GM23338 (cell line): Measurements from ENCODE around the gene NIPSNAP2. TPM values are rescaled to one million over a fixed set of nuclear protein-coding genes. Genes with fewer than 3 reads are reported as not detected.

Source experiments
- ATAC-seq: fragments of 200-7000 bp; cut with Tn5 transposase; 3 replicates; pipeline ENCODE4 v1.9.1; 2020
- DNase-seq: peaks from one replicate; pipeline ENCODE4 v3.0.0-alpha.2; 2015; ENCODE audit warnings: low spot score
- H2AFZ ChIP-seq: fragments of 200-600 bp; sonication (generic); 2 replicates; pipeline ENCODE4 v1.8.0; 2016; ENCODE audit warnings: antibody characterized with exemption, mild to moderate bottlenecking, moderate library complexity
- H3F3A ChIP-seq: fragments of 200-600 bp; sonication (generic); replicated peaks from 2 replicates; pipeline ENCODE4 v1.8.0; 2017; ENCODE audit warnings: antibody characterized with exemption, mixed run types, low read depth
- H3K27ac ChIP-seq: fragments of 200-600 bp; sonication (generic); 2 replicates; pipeline ENCODE4 v1.6.1; 2016; ENCODE audit warnings: low read depth
- H3K27me3 ChIP-seq: fragments of 200-600 bp; sonication (generic); 2 replicates; pipeline ENCODE4 v1.8.0; 2016; ENCODE audit warnings: mild to moderate bottlenecking, mixed run types, moderate library complexity; ENCODE audit not compliant: insufficient read depth
- H3K36me3 ChIP-seq: fragments of 200-600 bp; sonication (generic); 2 replicates; pipeline ENCODE4 v1.8.0; 2016; ENCODE audit warnings: mild to moderate bottlenecking; ENCODE audit not compliant: insufficient read depth
- H3K4me1 ChIP-seq: fragments of 200-600 bp; sonication (generic); 2 replicates; pipeline ENCODE4 v1.8.0; 2016; ENCODE audit warnings: mild to moderate bottlenecking, moderate library complexity; ENCODE audit not compliant: insufficient read depth
- H3K4me2 ChIP-seq: fragments of 200-600 bp; sonication (generic); 2 replicates; pipeline ENCODE4 v1.7.1; 2017; ENCODE audit warnings: mixed run types
- H3K4me3 ChIP-seq: fragments of 200-600 bp; sonication (generic); 2 replicates; pipeline ENCODE4 v1.6.1; 2016; ENCODE audit warnings: mixed run types
- H3K79me2 ChIP-seq: fragments of 200-600 bp; sonication (generic); replicated peaks from 2 replicates; pipeline ENCODE4 v1.8.0; 2017; ENCODE audit warnings: mild to moderate bottlenecking; ENCODE audit not compliant: insufficient read depth
- H3K9me2 ChIP-seq: fragments of 200-600 bp; sonication (generic); 2 replicates; pipeline ENCODE4 v1.8.0; 2017; ENCODE audit not compliant: insufficient read depth
- H4K20me1 ChIP-seq: fragments of 200-600 bp; sonication (generic); replicated peaks from 2 replicates; pipeline ENCODE4 v1.8.0; 2017; ENCODE audit warnings: mild to moderate bottlenecking; ENCODE audit not compliant: insufficient read depth
- H3K27ac Mint-ChIP-seq: 2 replicates; pipeline ENCODE4 v1.8.0; 2020; ENCODE audit warnings: inconsistent platforms, mild to moderate bottlenecking, moderate library complexity, mixed read lengths
- H3K27me3 Mint-ChIP-seq: 3 replicates; pipeline ENCODE4 v1.8.0; 2022; ENCODE audit warnings: low read depth, mild to moderate bottlenecking, moderate library complexity, mixed read lengths, inconsistent platforms; ENCODE audit not compliant: insufficient read depth, poor library complexity
- H3K36me3 Mint-ChIP-seq: 3 replicates; pipeline ENCODE4 v1.8.0; 2021; ENCODE audit warnings: low read depth, mild to moderate bottlenecking, inconsistent platforms, moderate library complexity, mixed read lengths
- H3K4me1 Mint-ChIP-seq: 3 replicates; pipeline ENCODE4 v1.8.0; 2020; ENCODE audit warnings: mild to moderate bottlenecking, inconsistent platforms, mixed read lengths
- H3K4me3 Mint-ChIP-seq: 3 replicates; pipeline ENCODE4 v1.8.0; 2021; ENCODE audit warnings: moderate library complexity, mild to moderate bottlenecking, inconsistent platforms, mixed read lengths
- H3K9me3 Mint-ChIP-seq: 3 replicates; pipeline ENCODE4 v1.8.0; 2020; ENCODE audit warnings: moderate library complexity, mild to moderate bottlenecking, inconsistent platforms, mixed read lengths
- CREB1 ChIP-seq: fragments of 250-450 bp; sonication (Bioruptor Pico); IDR thresholded peaks from 2 replicates; pipeline ENCODE4 v1.5.0; 2020; ENCODE audit warnings: low read depth, mild to moderate bottlenecking, moderate library complexity
- CTCF ChIP-seq, 2 experiments: fragments of 200-600 bp in 1 of 2; sonication (generic) in 1 of 2; conservative IDR thresholded peaks; 2 replicates each; pipeline versions ENCODE4 v1.5.1 to v1.6.1; 2016 to 2017; ENCODE audit warnings: antibody characterized with exemption in 2 of 2, low read depth in 2 of 2, mild to moderate bottlenecking in 2 of 2, moderate library complexity in 1 of 2
- ETS1 ChIP-seq: IDR thresholded peaks from 2 replicates; pipeline ENCODE4 v1.6.1; 2016; ENCODE audit warnings: antibody characterized with exemption
- EZH2 ChIP-seq: fragments of 200-600 bp; sonication (generic); IDR thresholded peaks from one replicate; pipeline ENCODE4 v1.8.0; 2017; ENCODE audit warnings: antibody characterized with exemption, mild to moderate bottlenecking, low read depth; ENCODE audit not compliant: unreplicated experiment
- EZH2phosphoT487 ChIP-seq: fragments of 200-600 bp; sonication (generic); IDR thresholded peaks from one replicate; pipeline ENCODE4 v1.8.1; 2018; ENCODE audit warnings: antibody characterized with exemption; ENCODE audit not compliant: unreplicated experiment
- JUNB ChIP-seq: IDR thresholded peaks from one replicate; pipeline ENCODE4 v1.6.1; 2016; ENCODE audit warnings: antibody characterized with exemption; ENCODE audit not compliant: unreplicated experiment
- NANOG ChIP-seq: IDR thresholded peaks from 2 replicates; pipeline ENCODE4 v1.6.1; 2016; ENCODE audit warnings: antibody characterized with exemption, borderline replicate concordance
- POLR2AphosphoS5 ChIP-seq: IDR thresholded peaks from 2 replicates; pipeline ENCODE4 v1.6.1; 2016; ENCODE audit warnings: antibody characterized with exemption, low read depth
- REST ChIP-seq: IDR thresholded peaks from one replicate; pipeline ENCODE4 v1.6.1; 2018; ENCODE audit warnings: antibody characterized with exemption; ENCODE audit not compliant: unreplicated experiment
- STAT1 ChIP-seq: IDR thresholded peaks from one replicate; pipeline ENCODE4 v1.6.1; 2016; ENCODE audit warnings: antibody characterized with exemption; ENCODE audit not compliant: unreplicated experiment
- ZNF114 ChIP-seq: fragments of 250-450 bp; sonication (Bioruptor Pico); IDR thresholded peaks from 2 replicates; pipeline ENCODE4 v1.5.0; 2020; ENCODE audit warnings: mild to moderate bottlenecking, moderate library complexity
- ZNF331 ChIP-seq: fragments of 250-450 bp; sonication (Bioruptor Pico); IDR thresholded peaks from 2 replicates; pipeline ENCODE4 v1.5.0; 2020; ENCODE audit warnings: low read depth, mild to moderate bottlenecking, moderate library complexity
- ZNF462 ChIP-seq: fragments of 250-450 bp; sonication (Bioruptor Pico); IDR thresholded peaks from 2 replicates; pipeline ENCODE4 v1.5.0; 2020; ENCODE audit warnings: mild to moderate bottlenecking, moderate library complexity
- polyA plus RNA-seq: library from polyadenylated mRNA; unstranded; fragments of >200 nt; fragmentation: Nextera tagmentation; extraction: Ambion mirVana; gene quantifications from 2 replicates; pipeline ENCODE4 v1.2.1, GENCODE V29; 2016
- total RNA-seq: library from RNA; depleted of rRNA; stranded (reverse); fragments of >200 nt; shearing (Covaris generic); gene quantifications from 2 replicates; pipeline ENCODE4 v1.2.3, GENCODE V29; 2014

NIPSNAP2 gene
- total and polyA plus RNA-seq, 2 experiments from 2014 or later, result 29.8 to 30.5 TPM

- Mint-ChIP-seq H3K9me3 (no peaks in the 10 kb centered on the region), H3K4me3 (no peak overlapping the region), H3K27me3 (no peaks in the 10 kb centered on the region), H3K36me3 (peaks cover 35% of the 10 kb centered on the region), H3K4me1 (no peaks in the 10 kb centered on the region), H3K27ac (no peak overlapping the region)
- ATAC-seq, result no peak
- Histone ChIP-seq H3K27me3 (no peaks in the 10 kb centered on the region), H3K9me2 (no peaks in the 10 kb centered on the region), H3K27ac (no peak overlapping the region), H3F3A (no peaks in the 10 kb centered on the region), H3K4me3 (no peak overlapping the region), H3K4me1 (no peaks in the 10 kb centered on the region), H3K79me2 (no peaks in the 10 kb centered on the region; the same call in 1 of the 2 replicates), H4K20me1 (no peaks in the 10 kb centered on the region; the same call in 1 of the 2 replicates), H2AFZ (no peak overlapping the region), H3K4me2 (no peak overlapping the region), H3K36me3 (peaks cover 8% of the 10 kb centered on the region)
- no peak for TF ChIP-seq EZH2phosphoT487
- no peak for TF ChIP-seq JUNB
- no peak for TF ChIP-seq POLR2AphosphoS5
- TF ChIP-seq ZNF331 (CRISPR knock-in tag), result no peak
- TF ChIP-seq ZNF114 (CRISPR knock-in tag), result no peak
- no peak for TF ChIP-seq ETS1
- TF ChIP-seq ZNF462, result no peak
- no peak for TF ChIP-seq CTCF (conservative IDR thresholded peaks at IDR 0.05; ENCODE audit: low read depth in 2 of 2)
- TF ChIP-seq STAT1, result no peak
- TF ChIP-seq CREB1 (CRISPR knock-in tag), result no peak
- no peak for TF ChIP-seq NANOG
- TF ChIP-seq EZH2, result no peak
- no peak for TF ChIP-seq REST
- no peak for DNase-seq
Observed at GRCh38 chr7:55980266-55980665, 15.9 kb downstream of the NIPSNAP2 start.
